Muscle of arm (tissue), 12 donors: ENCODE data around the gene KIAA2012. TPM values are rescaled to one million over a fixed set of nuclear protein-coding genes. Genes with fewer than 3 reads are reported as not detected.

ENCODE experiments used
- DNase-seq: peaks from one replicate; pipeline ENCODE4 v3.0.0-alpha.2; 2013
- polyA plus RNA-seq, 12 donors: library from polyadenylated mRNA; unstranded; fragments of 120-200 nt; gene quantifications; one replicate each; pipeline ENCODE4 v1.2.1, GENCODE V29; 2013; ENCODE audit not compliant: insufficient read length in 12 of 12

KIAA2012 gene
- polyA plus RNA-seq, 12 donors = 0.13 to 0.81 (median 0.24) TPM; not detected in 2

GRCh38 chr2:202040079-202040844 is 32.8 kb upstream of the KIAA2012 start:
- DNase-seq = no peak

- DNase-seq = no peak
Observed at GRCh38 chr2:202042444-202042843, 30.6 kb upstream of the KIAA2012 start.

GRCh38 chr2:202043475-202043874 is 29.6 kb upstream of the KIAA2012 start:
- no peak for DNase-seq

GRCh38 chr2:202044777-202045176 is 28.3 kb upstream of the KIAA2012 start:
- no peak for DNase-seq

- DNase-seq = no peak
Observed at GRCh38 chr2:202046572-202046971, 26.5 kb upstream of the KIAA2012 start.

GRCh38 chr2:202049092-202049728 is 23.8 kb upstream of the KIAA2012 start:
- no peak for DNase-seq

GRCh38 chr2:202049840-202050239 is 23.2 kb upstream of the KIAA2012 start:
- DNase-seq = no peak

- no peak for DNase-seq
Observed at GRCh38 chr2:202050652-202051051, 22.4 kb upstream of the KIAA2012 start.

- no peak for DNase-seq
Observed at GRCh38 chr2:202051499-202052161, 21.4 kb upstream of the KIAA2012 start.

- DNase-seq = no peak
Observed at GRCh38 chr2:202052235-202052634, 20.8 kb upstream of the KIAA2012 start.

- DNase-seq = no peak
Observed at GRCh38 chr2:202054679-202055078, 18.4 kb upstream of the KIAA2012 start.

- no peak for DNase-seq
Observed at GRCh38 chr2:202056611-202057010, 16.4 kb upstream of the KIAA2012 start.

- no peak for DNase-seq
Observed at GRCh38 chr2:202060218-202060617, 12.8 kb upstream of the KIAA2012 start.

- no peak for DNase-seq
Observed at GRCh38 chr2:202061695-202062094, 11.4 kb upstream of the KIAA2012 start.

GRCh38 chr2:202064171-202064880 is 8.7 kb upstream of the KIAA2012 start:
- DNase-seq = peak; percentile 80

- DNase-seq = no peak
Observed at GRCh38 chr2:202064881-202065230, 8.2 kb upstream of the KIAA2012 start.

GRCh38 chr2:202065876-202066275 is 7.2 kb upstream of the KIAA2012 start:
- no peak for DNase-seq

GRCh38 chr2:202066875-202067274 is 6.2 kb upstream of the KIAA2012 start:
- DNase-seq = no peak

- no peak for DNase-seq
Observed at GRCh38 chr2:202067589-202067988, 5.5 kb upstream of the KIAA2012 start.

- no peak for DNase-seq
Observed at GRCh38 chr2:202069170-202070067, 3.6 kb upstream of the KIAA2012 start.

- no peak for DNase-seq
Observed at GRCh38 chr2:202071107-202071506, 1.9 kb upstream of the KIAA2012 start.
